Stimulated activated CD4-positive, alpha-beta T cell treated with anti-CD3 and anti-CD28 coated beads, Interleukin-15, amount 100 ng/mL, for 48 hours (primary cell): Measurements from ENCODE around the gene POLR2L.
A peak's percentile ranks its signal among the peaks of the same experiment; 100 is the strongest.

Experiments
- DNase-seq, 2 donors: peaks; one replicate each; pipeline ENCODE4 v3.0.0-alpha.2; 2020; ENCODE audit warnings: low read depth in 2 of 2

The POLR2L gene

GRCh38 chr11:854601-855329, 12.4 kb upstream of the POLR2L start:
- no peak for DNase-seq

- DNase-seq, result no peak
Measured at GRCh38 chr11:853682-854448, 11.5 kb upstream of the POLR2L start.

GRCh38 chr11:852762-853161, 10.4 kb upstream of the POLR2L start:
- no peak for DNase-seq

GRCh38 chr11:850775-851763, 8.7 kb upstream of the POLR2L start:
- no peak for DNase-seq

- no peak for DNase-seq
Measured at GRCh38 chr11:849951-850774, 7.8 kb upstream of the POLR2L start.

- DNase-seq, result no peak
Measured at GRCh38 chr11:849104-849824, 6.9 kb upstream of the POLR2L start.

- peak in 1 of 2 donors; percentile 53 for DNase-seq
Measured at GRCh38 chr11:848380-848931, 6.1 kb upstream of the POLR2L start.

- DNase-seq, result no peak
Measured at GRCh38 chr11:847876-848275, 5.5 kb upstream of the POLR2L start.

GRCh38 chr11:846496-847098, 4.3 kb upstream of the POLR2L start:
- DNase-seq, result no peak

- DNase-seq, result no peak
Measured at GRCh38 chr11:845872-846495, 3.7 kb upstream of the POLR2L start.

- no peak for DNase-seq
Measured at GRCh38 chr11:844693-845644, 2.6 kb upstream of the POLR2L start.

- no peak for DNase-seq
Measured at GRCh38 chr11:843818-844692, 1.7 kb upstream of the POLR2L start.

- no peak for DNase-seq
Measured at GRCh38 chr11:843086-843734, 881 bp upstream of the POLR2L start.

- no peak for DNase-seq
Measured at GRCh38 chr11:841981-842369, 354 bp downstream of the POLR2L start.

- no peak for DNase-seq
Measured at GRCh38 chr11:839875-840617, 2.3 kb downstream of the POLR2L start.

GRCh38 chr11:839280-839623, 3.1 kb downstream of the POLR2L start:
- no peak for DNase-seq
